Sigmoid colon (tissue), 4 donors: ENCODE results near the gene CEP85L.

Experiments used
- EP300 ChIP-seq, 4 donors: sonication (generic); formaldehyde crosslinking; IDR thresholded peaks; one replicate each; pipeline ENCODE4 v1.6.1; 2017; ENCODE audit warnings: antibody characterized with exemption in 4 of 4
- POLR2A ChIP-seq, 2 donors: fragments of 450-650 bp; IDR thresholded peaks; one replicate each; pipeline ENCODE4 v1.6.1; 2016; ENCODE audit warnings: antibody characterized with exemption in 2 of 2, mild to moderate bottlenecking in 2 of 2, moderate library complexity in 2 of 2
- POLR2AphosphoS5 ChIP-seq, 4 donors: sonication (generic); formaldehyde crosslinking; IDR thresholded peaks; one replicate each; pipeline ENCODE4 v1.6.1; 2017; ENCODE audit warnings: antibody characterized with exemption in 4 of 4
- TF ChIP-seq, protein P1 (sequence below), 4 experiments: fragments of 450-650 bp in 3 of 4; fragments of 200-600 bp in 1 of 4; IDR thresholded peaks; one replicate each; pipeline ENCODE4 v1.5.1; 2016 to 2019; ENCODE audit warnings: antibody characterized with exemption in 4 of 4, mild to moderate bottlenecking in 3 of 4, moderate library complexity in 2 of 4

GRCh38 chr6:118645395-118645794 is 6.0 kb downstream of the CEP85L start:
- TF ChIP-seq, protein P1, sequence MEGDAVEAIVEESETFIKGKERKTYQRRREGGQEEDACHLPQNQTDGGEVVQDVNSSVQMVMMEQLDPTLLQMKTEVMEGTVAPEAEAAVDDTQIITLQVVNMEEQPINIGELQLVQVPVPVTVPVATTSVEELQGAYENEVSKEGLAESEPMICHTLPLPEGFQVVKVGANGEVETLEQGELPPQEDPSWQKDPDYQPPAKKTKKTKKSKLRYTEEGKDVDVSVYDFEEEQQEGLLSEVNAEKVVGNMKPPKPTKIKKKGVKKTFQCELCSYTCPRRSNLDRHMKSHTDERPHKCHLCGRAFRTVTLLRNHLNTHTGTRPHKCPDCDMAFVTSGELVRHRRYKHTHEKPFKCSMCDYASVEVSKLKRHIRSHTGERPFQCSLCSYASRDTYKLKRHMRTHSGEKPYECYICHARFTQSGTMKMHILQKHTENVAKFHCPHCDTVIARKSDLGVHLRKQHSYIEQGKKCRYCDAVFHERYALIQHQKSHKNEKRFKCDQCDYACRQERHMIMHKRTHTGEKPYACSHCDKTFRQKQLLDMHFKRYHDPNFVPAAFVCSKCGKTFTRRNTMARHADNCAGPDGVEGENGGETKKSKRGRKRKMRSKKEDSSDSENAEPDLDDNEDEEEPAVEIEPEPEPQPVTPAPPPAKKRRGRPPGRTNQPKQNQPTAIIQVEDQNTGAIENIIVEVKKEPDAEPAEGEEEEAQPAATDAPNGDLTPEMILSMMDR (IDR thresholded peaks at IDR 0.05): no peak
- TF ChIP-seq POLR2A (IDR thresholded peaks at IDR 0.05): no peak
- no peak for TF ChIP-seq EP300 (IDR thresholded peaks at IDR 0.05)
- no peak for TF ChIP-seq POLR2AphosphoS5 (IDR thresholded peaks at IDR 0.05)
